GM23248 (cell line): ENCODE measurements around the gene KCNK6.

Experiments used
- EZH2 ChIP-seq: fragments of 200-600 bp; sonication (generic); IDR thresholded peaks from 2 replicates; pipeline ENCODE4 v1.6.1; 2018; ENCODE audit warnings: antibody characterized with exemption, mild to moderate bottlenecking; ENCODE audit not compliant: insufficient read depth, poor library complexity, severe bottlenecking
- EZH2phosphoT487 ChIP-seq: fragments of 200-600 bp; sonication (generic); IDR thresholded peaks from 2 replicates; pipeline ENCODE4 v1.6.1; 2018; ENCODE audit warnings: antibody characterized with exemption, moderate library complexity, mild to moderate bottlenecking, low read depth; ENCODE audit not compliant: insufficient read depth

DNA sequence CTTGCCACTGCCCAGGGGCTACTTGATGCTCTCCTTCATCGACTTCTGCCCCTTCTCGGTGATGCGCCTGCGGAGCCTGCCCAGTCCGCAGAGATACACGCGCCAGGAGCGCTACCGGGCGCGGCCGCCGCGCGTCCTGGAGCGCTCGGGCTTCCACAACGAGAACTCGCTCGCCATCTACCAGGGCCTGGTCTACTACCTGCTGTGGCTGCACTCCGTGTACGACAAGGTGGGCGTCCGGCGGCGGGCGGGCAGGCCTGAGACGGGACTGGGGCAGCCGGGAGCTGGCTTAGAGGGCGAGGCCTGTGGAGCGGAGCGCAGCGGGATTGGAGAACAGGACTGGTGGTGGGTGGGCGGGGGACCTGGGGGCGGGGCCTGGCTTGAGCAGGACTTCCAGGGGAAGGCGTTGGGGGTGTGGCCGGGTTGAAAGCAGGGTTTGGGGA is 42.0 kb downstream of the KCNK6 start:
- TF ChIP-seq EZH2: no peak
- no peak for TF ChIP-seq EZH2phosphoT487
